GM23248 (cell line): ENCODE measurements around the gene COX6A1. TPM values are rescaled to one million over a fixed set of nuclear protein-coding genes. Genes with fewer than 3 reads are reported as not detected.

ENCODE experiments used
- DNase-seq: peaks from one replicate; pipeline ENCODE4 v3.0.0-alpha.2; 2015
- H2AFZ ChIP-seq: fragments of 200-600 bp; sonication (generic); 2 replicates; pipeline ENCODE4 v1.6.1; 2016; ENCODE audit warnings: antibody characterized with exemption
- H3F3A ChIP-seq: fragments of 200-600 bp; sonication (generic); 2 replicates; pipeline ENCODE4 v1.6.1; 2016; ENCODE audit warnings: mild to moderate bottlenecking, antibody characterized with exemption, mixed run types; ENCODE audit not compliant: insufficient read depth
- H3K27ac ChIP-seq: fragments of 200-600 bp; sonication (generic); 2 replicates; pipeline ENCODE4 v1.5.1; 2016; ENCODE audit warnings: mild to moderate bottlenecking
- H3K27me3 ChIP-seq: fragments of 200-600 bp; sonication (generic); replicated peaks from 2 replicates; pipeline ENCODE4 v1.6.1; 2016; ENCODE audit warnings: mild to moderate bottlenecking; ENCODE audit not compliant: insufficient read depth
- H3K36me3 ChIP-seq: fragments of 200-600 bp; sonication (generic); 2 replicates; pipeline ENCODE4 v1.6.1; 2016; ENCODE audit warnings: low read depth, mild to moderate bottlenecking
- H3K4me1 ChIP-seq: fragments of 200-600 bp; sonication (generic); 2 replicates; pipeline ENCODE4 v1.6.1; 2016; ENCODE audit warnings: mild to moderate bottlenecking; ENCODE audit not compliant: insufficient read depth
- H3K4me2 ChIP-seq: fragments of 200-600 bp; sonication (generic); one replicate; pipeline ENCODE4 v1.6.1; 2016; ENCODE audit warnings: mild to moderate bottlenecking; ENCODE audit not compliant: unreplicated experiment
- H3K4me3 ChIP-seq: fragments of 200-600 bp; sonication (generic); 2 replicates; pipeline ENCODE4 v1.5.1; 2016; ENCODE audit warnings: mild to moderate bottlenecking
- H3K79me2 ChIP-seq: fragments of 200-600 bp; sonication (generic); 2 replicates; pipeline ENCODE4 v1.6.1; 2016; ENCODE audit warnings: mild to moderate bottlenecking; ENCODE audit not compliant: insufficient read depth
- H3K9ac ChIP-seq: fragments of 200-600 bp; sonication (generic); 2 replicates; pipeline ENCODE4 v1.6.1; 2016; ENCODE audit warnings: mild to moderate bottlenecking
- H3K9me2 ChIP-seq: fragments of 200-600 bp; sonication (generic); 2 replicates; pipeline ENCODE4 v1.6.1; 2016; ENCODE audit warnings: mixed run types, mild to moderate bottlenecking, moderate library complexity; ENCODE audit not compliant: insufficient read depth
- H3K9me3 ChIP-seq: fragments of 200-600 bp; sonication (generic); one replicate; pipeline ENCODE4 v1.6.1; 2017; ENCODE audit warnings: low read depth
- H4K20me1 ChIP-seq: fragments of 200-600 bp; sonication (generic); 2 replicates; pipeline ENCODE4 v1.6.0; 2016; ENCODE audit not compliant: insufficient read depth
- EZH2 ChIP-seq: fragments of 200-600 bp; sonication (generic); IDR thresholded peaks from 2 replicates; pipeline ENCODE4 v1.6.1; 2018; ENCODE audit warnings: antibody characterized with exemption, mild to moderate bottlenecking; ENCODE audit not compliant: insufficient read depth, poor library complexity, severe bottlenecking
- EZH2phosphoT487 ChIP-seq: fragments of 200-600 bp; sonication (generic); IDR thresholded peaks from 2 replicates; pipeline ENCODE4 v1.6.1; 2018; ENCODE audit warnings: antibody characterized with exemption, moderate library complexity, mild to moderate bottlenecking, low read depth; ENCODE audit not compliant: insufficient read depth
- WGBS, 2 experiments: methylation state at CpG; one replicate each; pipeline ENCODE4 v1.1.6; 2015 to 2017; ENCODE audit warnings: low lambda C conversion rate in 2 of 2, low coverage in 1 of 2; ENCODE audit errors: missing lambda C conversion rate in 2 of 2; 5-methylcytosine and 5-hydroxymethylcytosine counted together
- in situ Hi-C: fragments of 300-500 bp; cut with MboI; formaldehyde crosslinking; loops from 2 replicates; pipeline ENCODE4 v1.15.0; 2020
- polyA plus RNA-seq: library from polyadenylated mRNA; unstranded; fragments of >200 nt; fragmentation: Nextera tagmentation; extraction: Ambion mirVana; gene quantifications from 2 replicates; pipeline ENCODE4 v1.2.1, GENCODE V29; 2016
- total RNA-seq: library from RNA; depleted of rRNA; stranded (reverse); fragments of >200 nt; shearing (Covaris generic); gene quantifications from 2 replicates; pipeline ENCODE4 v1.2.3, GENCODE V29; 2014

Gene COX6A1
- total and polyA plus RNA-seq, 2 experiments from 2014 or later = 358 to 806 TPM

DNA sequence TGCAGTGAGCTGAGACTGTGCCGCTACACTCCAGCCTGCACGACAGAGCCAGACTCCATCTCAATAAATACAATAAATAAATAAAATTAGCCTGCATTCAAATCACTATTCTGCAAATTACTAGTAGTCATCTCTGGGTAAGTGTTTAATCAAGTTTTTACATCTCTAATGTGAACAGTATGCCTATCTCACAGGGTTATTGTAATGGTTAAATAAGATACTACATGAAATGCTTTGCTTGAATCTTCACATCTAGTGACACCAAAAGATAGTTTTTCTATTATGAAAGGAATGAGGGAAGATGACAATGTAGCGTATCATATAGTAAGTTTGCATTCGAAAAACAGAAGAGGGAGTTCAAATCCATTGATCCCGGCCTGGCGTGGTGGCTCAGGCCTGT lies 29.5 kb downstream of the COX6A1 start:
- in situ Hi-C loops = no loop called here
- H3K9me3 ChIP-seq = no peaks in the 10 kb centered on the region
- DNase-seq = no peak
- H3K27me3 ChIP-seq = no peaks in the 10 kb centered on the region
- H3K4me3 ChIP-seq = no peak overlapping the region
- WGBS, 2 experiments = 91 to 92% methylated on average over 6 of the region's 6 CpGs
- no peaks in the 10 kb centered on the region for H3K9me2 ChIP-seq
- H3K4me1 ChIP-seq = peaks cover 25% of the 10 kb centered on the region
- H2AFZ ChIP-seq = no peak overlapping the region
- H3K4me2 ChIP-seq = peak overlapping the region; percentile 90
- peaks cover 6% of the 10 kb centered on the region; the same call in 1 of the 2 replicates for H4K20me1 ChIP-seq
- H3K27ac ChIP-seq = 0 out of 2 replicates have a peak overlapping the region, but pooled peaks have one; percentile 16
- TF ChIP-seq EZH2phosphoT487 (no peak), EZH2 (no peak)
- H3F3A ChIP-seq = peaks cover 45% of the 10 kb centered on the region
- H3K9ac ChIP-seq = 0 out of 2 replicates have a peak overlapping the region, but pooled peaks have one; percentile 89
- H3K36me3 ChIP-seq = peaks cover 39% of the 10 kb centered on the region
- peaks cover 96% of the 10 kb centered on the region for H3K79me2 ChIP-seq

DNA sequence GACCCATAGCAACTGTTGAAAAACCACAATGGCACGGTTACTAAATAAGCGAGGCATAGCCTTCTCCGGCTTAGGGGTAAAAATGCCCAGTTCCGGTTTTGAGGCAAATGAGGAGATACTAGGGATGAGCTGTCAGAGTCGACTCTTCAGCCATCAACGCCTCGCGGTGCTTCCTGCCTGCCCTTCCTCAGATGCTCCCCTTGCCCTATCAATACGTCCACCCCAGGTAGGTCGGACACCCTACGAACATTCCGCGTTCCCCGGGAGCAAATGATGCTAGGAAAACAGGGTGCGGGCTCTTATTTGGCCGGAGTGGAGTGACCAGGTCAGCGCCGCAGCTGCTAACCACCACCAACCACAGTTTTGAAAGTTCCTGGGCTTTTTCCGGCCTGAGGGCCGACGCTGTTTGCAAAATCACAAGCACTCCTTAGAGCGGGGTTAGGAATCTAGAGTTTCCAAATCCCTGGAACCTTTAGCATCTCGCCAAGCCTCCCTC lies 30.5 kb downstream of the COX6A1 start:
- WGBS, 2 experiments = 0 to 3% methylated on average over 23 of the region's 23 CpGs
- peak; percentile 80 for DNase-seq
- Histone ChIP-seq H3K9me3 (no peaks in the 10 kb centered on the region), H3K27me3 (no peaks in the 10 kb centered on the region), H3K36me3 (peaks cover 31% of the 10 kb centered on the region), H4K20me1 (peaks cover 6% of the 10 kb centered on the region; the same call in 1 of the 2 replicates), H3K9me2 (no peaks in the 10 kb centered on the region), H3K27ac (peak overlapping the region; percentile 79), H3K9ac (peak overlapping the region; percentile 89), H3K4me1 (peaks cover 31% of the 10 kb centered on the region), H3K79me2 (peaks cover 94% of the 10 kb centered on the region), H3F3A (peaks cover 47% of the 10 kb centered on the region), H2AFZ (peak overlapping the region; percentile 50), H3K4me3 (peak overlapping the region; percentile 92), H3K4me2 (peak overlapping the region; percentile 90)
- in situ Hi-C loops = no loop called here
- no peak for TF ChIP-seq EZH2
- no peak for TF ChIP-seq EZH2phosphoT487

DNA sequence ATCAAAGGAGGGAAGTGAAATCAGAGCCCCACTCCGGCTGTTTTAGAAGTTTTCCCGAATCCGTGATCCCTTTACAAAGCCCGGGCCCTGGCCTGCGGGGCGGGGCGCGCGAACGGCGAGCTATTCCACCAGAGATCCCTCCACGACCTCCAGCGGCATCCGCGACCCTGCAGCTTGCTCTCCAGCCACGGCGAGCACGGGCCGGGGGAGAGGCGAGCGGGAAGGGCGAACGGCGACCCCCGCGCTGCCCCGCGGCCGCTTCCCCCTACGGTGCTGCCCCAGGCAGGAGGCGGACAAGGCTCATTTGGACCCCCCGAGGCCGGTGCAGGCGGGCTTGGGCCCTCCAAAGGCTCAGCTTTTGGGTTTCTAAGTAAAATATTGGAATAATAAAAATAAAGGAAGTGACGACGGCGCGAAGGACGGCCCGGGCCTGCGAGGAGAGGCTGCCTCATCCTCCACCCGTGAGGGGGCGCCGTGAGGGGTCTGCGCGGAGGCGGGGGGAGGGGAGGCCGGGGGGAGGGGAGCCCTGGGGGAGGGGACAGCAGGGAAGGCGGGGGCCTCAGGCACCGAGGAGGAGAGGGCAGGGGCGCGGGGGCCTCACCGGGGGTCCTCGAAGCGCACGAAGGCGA lies 31.0 kb downstream of the COX6A1 start:
- H3K27ac ChIP-seq = peak overlapping the region; percentile 79
- no peaks in the 10 kb centered on the region for H3K9me3 ChIP-seq
- WGBS, 2 experiments = 0 to 1% methylated on average over 17 to 56 of the region's 57 CpGs
- H3K9ac ChIP-seq = peak overlapping the region; percentile 89
- TF ChIP-seq EZH2 = no peak
- no peak for TF ChIP-seq EZH2phosphoT487
- no peaks in the 10 kb centered on the region for H3K9me2 ChIP-seq
- H3K4me1 ChIP-seq = peaks cover 33% of the 10 kb centered on the region
- H4K20me1 ChIP-seq = peaks cover 6% of the 10 kb centered on the region; the same call in 1 of the 2 replicates
- DNase-seq = peak; percentile 51
- H3K4me2 ChIP-seq = peak overlapping the region; percentile 90
- H3F3A ChIP-seq = peaks cover 50% of the 10 kb centered on the region
- H3K27me3 ChIP-seq = no peaks in the 10 kb centered on the region
- H3K36me3 ChIP-seq = peaks cover 26% of the 10 kb centered on the region
- in situ Hi-C loops = no loop called here
- H3K4me3 ChIP-seq = peak overlapping the region; percentile 92
- H2AFZ ChIP-seq = peak overlapping the region; percentile 97
- H3K79me2 ChIP-seq = peaks cover 94% of the 10 kb centered on the region

DNA sequence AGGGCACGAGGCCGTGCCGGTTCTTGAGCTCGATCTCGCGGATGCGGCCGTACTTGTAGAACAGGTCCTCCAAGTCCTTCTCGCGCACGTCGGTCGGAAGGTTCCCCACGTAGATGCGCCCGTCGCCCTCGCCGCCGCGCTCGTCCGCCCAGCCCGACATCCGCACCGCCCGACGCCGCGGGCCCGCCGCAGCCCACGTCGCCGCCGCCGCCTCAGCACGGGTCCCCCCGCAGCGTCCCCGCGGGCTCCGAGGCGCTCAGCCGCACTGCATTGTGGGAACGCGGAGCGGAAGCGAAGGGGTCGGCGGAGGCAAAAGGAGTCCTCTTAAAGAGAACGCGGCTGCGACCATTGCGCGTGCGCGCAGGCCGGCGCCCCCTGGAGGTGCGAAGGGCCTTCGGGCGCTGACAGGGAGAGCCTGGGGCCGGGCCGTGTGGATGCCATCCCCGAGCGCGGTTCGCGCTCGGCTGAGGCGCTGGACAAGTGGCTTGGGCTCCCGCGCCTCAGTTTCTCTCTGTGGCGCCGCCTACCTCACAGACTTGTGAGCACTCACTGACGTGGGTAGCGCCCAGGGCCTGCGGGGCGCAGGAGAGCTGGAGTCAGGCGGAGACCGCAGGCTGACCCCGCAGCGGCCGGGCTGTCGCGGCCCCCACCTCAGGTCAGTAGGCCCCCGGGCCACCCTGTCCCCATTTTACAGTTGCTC lies 31.7 kb downstream of the COX6A1 start, which contains the start of gene SRSF9:
TSS of gene SRSF9 (minus strand) at position 299 of the 700 bp plus-strand sequence. CDS start at position 160, 139 bp downstream.
- DNase-seq = peak; percentile 98
- Histone ChIP-seq H3K36me3 (peaks cover 19% of the 10 kb centered on the region), H3F3A (peaks cover 51% of the 10 kb centered on the region), H3K9ac (peak within 1 kb of the TSS; percentile 89), H3K9me3 (no peaks in the 10 kb centered on the region), H2AFZ (peak within 1 kb of the TSS; percentile 97), H3K27me3 (no peaks in the 10 kb centered on the region), H3K4me2 (peak within 1 kb of the TSS; percentile 94), H3K79me2 (peaks cover 91% of the 10 kb centered on the region), H3K9me2 (no peaks in the 10 kb centered on the region), H4K20me1 (peaks cover 6% of the 10 kb centered on the region; the same call in 1 of the 2 replicates), H3K4me3 (peak within 1 kb of the TSS; percentile 92), H3K4me1 (peaks cover 40% of the 10 kb centered on the region), H3K27ac (peak within 1 kb of the TSS; percentile 79)
- in situ Hi-C loops = no loop called here
- WGBS, 2 experiments = 1 to 2% methylated on average over 66 to 84 of the region's 88 CpGs
- TF ChIP-seq EZH2phosphoT487 (no peak), EZH2 (no peak)
